SK-N-SH (cell line): ENCODE measurements around the gene TCIRG1. TPM values are rescaled to one million over a fixed set of nuclear protein-coding genes. Genes with fewer than 3 reads are reported as not detected.

Experiments used
- CTCF ChIA-PET: fragments of 300-600, 350-600 bp; formaldehyde crosslinking; extraction: SDS; loops from one replicate; lab custom pipeline; 2021; lab: Yijun Ruan, JAX
- POLR2A ChIA-PET: fragments of 350-600 bp; sonication (Branson Sonifier 250); formaldehyde crosslinking; extraction: SDS; loops from one replicate; lab custom pipeline; 2020; ENCODE audit warnings: antibody characterized with exemption, inconsistent platforms; lab: Yijun Ruan, JAX
- DNase-seq: peaks from one replicate; pipeline ENCODE4 v3.0.0; 2012
- H2AFZ ChIP-seq: fragments of 200-600 bp; sonication (generic); 2 replicates; pipeline ENCODE4 v1.8.1; 2016; ENCODE audit warnings: antibody characterized with exemption, mild to moderate bottlenecking, low read depth
- H3F3A ChIP-seq: fragments of 200-600 bp; sonication (generic); replicated peaks from 2 replicates; pipeline ENCODE3; 2016; ENCODE audit warnings: antibody characterized with exemption, mild to moderate bottlenecking; ENCODE audit not compliant: insufficient read depth
- H3K27ac ChIP-seq, 2 experiments: fragments of 200-500 bp in 1 of 2; fragments of 200-600 bp in 1 of 2; sonication (Bioruptor generic) in 1 of 2; sonication (generic), shearing (Covaris generic) in 1 of 2; 2 replicates each; pipeline versions ENCODE4 v1.5.1 to v1.6.1; 2014 to 2016; ENCODE audit warnings: low read depth in 2 of 2, inconsistent platforms in 1 of 2, low read length in 1 of 2, mild to moderate bottlenecking in 1 of 2, mixed read lengths in 1 of 2
- H3K27me3 ChIP-seq: fragments of 200-600 bp; sonication (generic), shearing (Covaris generic); 2 replicates; pipeline ENCODE4 v1.6.1; 2016; ENCODE audit warnings: mixed run types; ENCODE audit not compliant: insufficient read depth
- H3K36me3 ChIP-seq, 2 experiments: fragments of 200-500 bp in 1 of 2; fragments of 200-600 bp in 1 of 2; sonication (Bioruptor generic) in 1 of 2; sonication (generic) in 1 of 2; replicated peaks in 1 of 2; 2 replicates each; pipeline versions ENCODE3 to v1.5.1; 2014 to 2016; ENCODE audit warnings: low read length in 1 of 2, mild to moderate bottlenecking in 1 of 2; ENCODE audit not compliant: insufficient read depth in 2 of 2, control insufficient read depth in 1 of 2
- H3K4me1 ChIP-seq, 2 experiments: fragments of 200-500 bp in 1 of 2; fragments of 200-600 bp in 1 of 2; sonication (Bioruptor generic) in 1 of 2; sonication (generic), shearing (Covaris generic) in 1 of 2; 2 replicates each; pipeline versions ENCODE4 v1.5.1 to v1.6.1; 2014 to 2016; ENCODE audit warnings: low read depth in 1 of 2, low read length in 1 of 2, mixed run types in 1 of 2; ENCODE audit not compliant: insufficient read depth in 2 of 2, control insufficient read depth in 1 of 2
- H3K4me2 ChIP-seq: fragments of 200-600 bp; sonication (generic), shearing (Covaris generic); 2 replicates; pipeline ENCODE4 v1.6.1; 2017; ENCODE audit warnings: mixed run types
- H3K4me3 ChIP-seq, 2 experiments: fragments of 200-500 bp in 1 of 2; fragments of 200-600 bp in 1 of 2; sonication (Bioruptor generic) in 1 of 2; sonication (generic), shearing (Covaris generic) in 1 of 2; 2 replicates each; pipeline versions ENCODE4 v1.5.1 to v1.8.1; 2014 to 2016; ENCODE audit warnings: low read depth in 2 of 2, inconsistent platforms in 1 of 2, low read length in 1 of 2, mild to moderate bottlenecking in 1 of 2, mixed read lengths in 1 of 2, moderate library complexity in 1 of 2
- H3K79me2 ChIP-seq: fragments of 200-600 bp; sonication (generic); 2 replicates; pipeline ENCODE4 v1.8.1; 2017; ENCODE audit warnings: mild to moderate bottlenecking; ENCODE audit not compliant: insufficient read depth
- H3K9ac ChIP-seq: fragments of 200-600 bp; sonication (generic); 2 replicates; pipeline ENCODE4 v1.6.1; 2017; ENCODE audit warnings: mixed run types
- H3K9me2 ChIP-seq: fragments of 200-600 bp; sonication (generic); 2 replicates; pipeline ENCODE4 v1.6.1; 2017; ENCODE audit warnings: mixed run types
- H3K9me3 ChIP-seq: fragments of 200-600 bp; sonication (generic); 2 replicates; pipeline ENCODE4 v1.6.1; 2017; ENCODE audit warnings: mixed run types, mild to moderate bottlenecking, moderate library complexity
- H4K20me1 ChIP-seq: fragments of 200-600 bp; sonication (generic); 2 replicates; pipeline ENCODE4 v1.6.1; 2017; ENCODE audit warnings: mild to moderate bottlenecking, mixed run types; ENCODE audit not compliant: insufficient read depth
- GABPA ChIP-seq: IDR thresholded peaks from 2 replicates; pipeline ENCODE4 v1.4.0; 2012; ENCODE audit warnings: low read depth, mild to moderate bottlenecking
- IRF3 ChIP-seq: fragments of 150-350 bp; IDR thresholded peaks from 2 replicates; pipeline ENCODE4 v1.6.1; 2016; ENCODE audit warnings: mild to moderate bottlenecking, low read depth, low read length
- JUND ChIP-seq: IDR thresholded peaks from 2 replicates; pipeline ENCODE4 v1.4.0; 2012
- MAX ChIP-seq: IDR thresholded peaks from 2 replicates; pipeline ENCODE4 v1.4.0; 2012; ENCODE audit warnings: low read depth
- MXI1 ChIP-seq: IDR thresholded peaks from 2 replicates; pipeline ENCODE4 v1.6.1; 2012; ENCODE audit warnings: mild to moderate bottlenecking, low read depth, low read length, improper control_type of control experiment
- SMC3 ChIP-seq: IDR thresholded peaks from 2 replicates; pipeline ENCODE4 v1.6.1; 2012; ENCODE audit warnings: low read depth, low read length, improper control_type of control experiment
- YY1 ChIP-seq: IDR thresholded peaks from 2 replicates; pipeline ENCODE4 v1.4.0; 2012; ENCODE audit warnings: low read depth, mild to moderate bottlenecking
- ZBTB33 ChIP-seq: IDR thresholded peaks from 2 replicates; pipeline ENCODE4 v1.4.0; 2012; ENCODE audit warnings: low read depth, borderline replicate concordance
- WGBS: methylation state at CpG from one replicate; pipeline ENCODE4 v1.1.6; 2017; ENCODE audit warnings: low lambda C conversion rate; 5-methylcytosine and 5-hydroxymethylcytosine counted together
- polyA plus RNA-seq, 3 experiments: library from polyadenylated mRNA; depleted of rRNA; stranded (reverse); fragments of >200 nt; gene quantifications; 2 replicates each; pipeline ENCODE4 v1.2.3, GENCODE V29; 2012
- TF ChIP-seq, protein P1 (sequence below): fragments of 150-350 bp; IDR thresholded peaks from 2 replicates; pipeline ENCODE4 v1.6.1; 2017; ENCODE audit warnings: antibody characterized with exemption, low read length, low read depth, borderline replicate concordance
- TF ChIP-seq, protein P2 (sequence below): IDR thresholded peaks from 2 replicates; pipeline ENCODE4 v1.4.0; 2012; ENCODE audit warnings: low read depth, borderline replicate concordance

The TCIRG1 gene
- polyA plus RNA-seq, 1 of the 3 experiments (the other 2 are of a cell fraction) = 0.58 TPM

DNA sequence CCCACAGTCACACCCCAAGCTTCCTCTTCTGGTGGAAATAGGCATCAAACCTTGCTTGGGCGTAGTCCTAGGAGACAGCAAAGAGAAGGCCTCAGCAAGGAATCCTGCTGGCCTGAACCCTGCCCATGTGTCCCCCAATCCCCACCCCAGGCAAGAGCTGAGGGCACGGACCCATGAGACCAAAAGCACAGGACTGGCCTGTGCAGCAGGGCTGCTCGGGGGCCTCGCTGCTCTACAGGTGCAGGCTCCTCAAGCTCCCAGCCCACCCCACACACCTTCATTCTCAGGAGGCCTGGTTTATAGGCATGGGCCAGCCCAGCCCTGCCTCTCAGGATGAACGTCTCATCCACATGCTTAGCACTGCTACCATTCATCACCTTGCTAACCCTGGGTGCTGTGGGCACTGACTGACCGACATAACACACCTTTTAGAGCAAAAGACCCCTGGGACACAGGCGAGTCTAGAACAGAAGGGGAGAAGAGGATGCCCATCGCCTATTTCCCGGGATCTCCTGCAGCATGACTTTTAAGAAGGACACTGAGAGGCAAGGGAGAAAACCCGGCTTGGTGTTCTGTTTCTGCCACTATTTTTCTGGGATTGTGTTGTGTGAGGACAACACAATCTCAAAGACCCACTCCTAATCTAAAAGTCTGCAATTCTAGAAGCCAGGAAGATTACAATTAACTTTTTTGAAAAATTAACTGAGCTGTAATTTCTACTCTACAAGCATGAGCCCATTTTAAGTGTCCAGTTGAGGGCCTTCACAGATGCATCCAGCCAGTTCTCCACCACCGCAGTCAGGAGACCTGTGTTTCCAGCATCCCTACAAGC is 15.4 kb downstream of the TCIRG1 start (continued):
- TF ChIP-seq MAX (no peak), GABPA (no peak), JUND (no peak)

DNA sequence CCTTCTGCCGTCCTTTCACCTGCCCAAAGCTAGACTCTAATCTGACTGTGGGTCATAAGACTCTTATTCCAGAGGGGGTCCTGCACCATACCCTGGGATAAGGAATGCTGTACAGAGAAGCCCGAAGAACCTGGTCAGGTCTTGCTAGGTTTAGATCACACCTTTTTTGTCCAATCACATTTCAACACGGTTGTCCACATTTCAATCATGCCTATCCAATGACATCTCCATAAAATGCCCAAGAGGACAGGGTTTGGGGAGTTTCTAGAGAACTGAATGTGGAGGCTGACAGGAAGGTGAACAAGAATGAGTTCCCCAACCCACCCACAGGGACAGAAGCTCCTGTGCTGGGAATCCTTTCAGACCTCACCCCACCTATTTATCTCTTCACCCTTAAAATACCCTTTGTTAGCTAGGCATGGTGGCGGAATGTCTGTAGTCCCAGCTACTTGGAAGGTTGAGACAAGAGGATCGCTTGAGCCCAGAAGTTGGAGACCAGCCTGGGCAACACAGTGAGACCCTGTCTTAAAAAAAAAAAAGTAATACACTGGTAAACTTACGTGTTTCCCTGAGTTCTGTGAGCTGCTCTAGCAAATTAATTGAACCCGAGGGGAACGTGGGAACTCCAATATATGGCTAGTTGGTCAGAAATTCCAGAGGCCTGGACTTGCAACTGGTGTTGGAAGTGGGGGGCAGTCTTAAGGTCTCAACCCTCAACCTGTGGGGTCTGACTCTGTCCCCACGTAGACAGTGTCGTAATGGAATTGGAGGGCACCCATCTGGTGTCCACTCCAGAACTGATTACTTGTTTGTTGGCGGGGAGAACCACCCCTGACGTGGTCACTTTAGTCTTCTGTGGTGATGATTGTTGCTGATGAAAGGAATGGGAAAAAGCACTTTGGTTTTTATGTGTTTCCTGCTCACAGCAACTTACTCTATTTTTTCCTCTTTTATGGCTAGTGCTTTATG is 17.8 kb downstream of the TCIRG1 start:
- Histone ChIP-seq H3F3A (peaks cover 6% of the 10 kb centered on the region), H4K20me1 (no peaks in the 10 kb centered on the region), H3K79me2 (no peaks in the 10 kb centered on the region), H3K4me3 (no peak overlapping the region), H3K27me3 (no peaks in the 10 kb centered on the region), H3K9me3 (no peaks in the 10 kb centered on the region), H3K4me2 (no peak overlapping the region), H3K36me3 (peaks cover 12 to 40% of the 10 kb centered on the region in 2 experiments), H3K9ac (no peak overlapping the region), H2AFZ (no peak overlapping the region), H3K9me2 (no peaks in the 10 kb centered on the region), H3K27ac (no peak overlapping the region), H3K4me1 (peaks cover 0 to 2% of the 10 kb centered on the region in 2 experiments; a peak in 1 of 4 replicates)
- no peak for TF ChIP-seq MXI1
- TF ChIP-seq SMC3 = no peak
- no peak for TF ChIP-seq YY1
- no peak for TF ChIP-seq IRF3
- TF ChIP-seq ZBTB33 = no peak
- TF ChIP-seq, protein P1, sequence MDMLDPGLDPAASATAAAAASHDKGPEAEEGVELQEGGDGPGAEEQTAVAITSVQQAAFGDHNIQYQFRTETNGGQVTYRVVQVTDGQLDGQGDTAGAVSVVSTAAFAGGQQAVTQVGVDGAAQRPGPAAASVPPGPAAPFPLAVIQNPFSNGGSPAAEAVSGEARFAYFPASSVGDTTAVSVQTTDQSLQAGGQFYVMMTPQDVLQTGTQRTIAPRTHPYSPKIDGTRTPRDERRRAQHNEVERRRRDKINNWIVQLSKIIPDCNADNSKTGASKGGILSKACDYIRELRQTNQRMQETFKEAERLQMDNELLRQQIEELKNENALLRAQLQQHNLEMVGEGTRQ = no peak
- TF ChIP-seq, protein P2, sequence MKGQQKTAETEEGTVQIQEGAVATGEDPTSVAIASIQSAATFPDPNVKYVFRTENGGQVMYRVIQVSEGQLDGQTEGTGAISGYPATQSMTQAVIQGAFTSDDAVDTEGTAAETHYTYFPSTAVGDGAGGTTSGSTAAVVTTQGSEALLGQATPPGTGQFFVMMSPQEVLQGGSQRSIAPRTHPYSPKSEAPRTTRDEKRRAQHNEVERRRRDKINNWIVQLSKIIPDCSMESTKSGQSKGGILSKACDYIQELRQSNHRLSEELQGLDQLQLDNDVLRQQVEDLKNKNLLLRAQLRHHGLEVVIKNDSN = no peak
- ChIA-PET CTCF (no interaction called here), POLR2A (interaction anchor here (0.6 kb wide), 1 partner anchor 45 kb away, joined by 3 read pairs; no protein-coding TSS in a partner anchor)
- DNase-seq = no peak
- 93% methylated on average over 12 of the region's 12 CpGs for WGBS
